ENCODE data around the gene CTDSP1.

The CTDSP1 gene

DNA sequence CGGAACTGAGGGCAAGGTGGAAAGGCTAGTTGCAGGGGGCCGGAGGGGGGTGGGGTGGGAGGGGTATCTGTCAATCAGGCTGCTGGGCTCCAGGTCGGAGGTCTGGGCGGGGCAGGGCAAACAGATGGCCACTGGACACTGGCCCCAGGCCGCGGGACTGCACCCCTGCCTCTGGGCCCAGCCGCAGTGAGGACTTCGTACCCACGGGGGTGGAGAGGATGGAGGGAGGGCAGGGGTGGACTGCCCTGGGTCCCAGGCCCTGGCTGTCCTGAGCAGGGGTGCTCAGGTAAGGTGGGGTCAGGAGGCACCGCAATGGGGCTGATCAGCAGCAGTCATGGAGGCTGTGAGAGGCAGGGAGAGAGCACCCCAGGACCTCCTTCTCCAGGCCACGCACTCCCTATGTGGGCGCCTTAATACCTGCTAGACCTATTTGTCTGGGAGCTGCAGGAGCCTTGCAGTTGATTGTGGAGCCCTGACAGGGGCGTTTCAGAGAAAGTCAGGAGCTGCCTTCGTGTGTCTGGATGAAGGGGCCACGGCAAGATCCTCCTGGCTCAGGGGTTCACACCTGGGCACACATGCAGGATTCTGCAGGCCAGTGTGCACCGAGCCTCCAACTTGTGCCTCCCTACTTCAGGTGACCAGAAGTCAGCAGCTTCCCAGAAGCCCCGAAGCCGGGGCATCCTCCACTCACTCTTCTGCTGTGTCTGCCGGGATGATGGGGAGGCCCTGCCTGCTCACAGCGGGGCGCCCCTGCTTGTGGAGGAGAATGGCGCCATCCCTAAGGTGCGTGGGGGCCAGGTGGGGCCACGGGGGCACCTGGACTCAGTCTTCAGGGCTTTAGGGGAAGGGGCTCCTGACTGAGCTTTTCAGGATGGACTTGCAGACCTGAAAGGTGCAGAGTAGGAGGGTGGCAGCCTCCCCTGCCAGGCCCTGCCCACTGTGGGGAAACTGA, 1.5 kb downstream of the CTDSP1 start:
- no peaks in the 10 kb centered on the region for H3K27me3 ChIP-seq
- H3K27ac ChIP-seq: peak overlapping the region; percentile 99
- H3K4me3 ChIP-seq (ENCODE audit: low read depth in 1 of 2, low read length in 1 of 2): peak overlapping the region; percentile 94 to 97
- H3K4me1 ChIP-seq (ENCODE audit: control insufficient read depth in 1 of 2, insufficient read depth in 1 of 2, low read depth in 1 of 2, low read length in 1 of 2): peaks cover 72 to 78% of the 10 kb centered on the region in 2 experiments
- no peak for TF ChIP-seq CTCF (IDR thresholded peaks at IDR 0.05)
- H3K9me3 ChIP-seq: no peaks in the 10 kb centered on the region
- peaks cover 49% of the 10 kb centered on the region for H3K36me3 ChIP-seq

- H3K4me1 ChIP-seq (ENCODE audit: control insufficient read depth in 1 of 2, insufficient read depth in 1 of 2, low read depth in 1 of 2, low read length in 1 of 2): peaks cover 70 to 77% of the 10 kb centered on the region in 2 experiments
Observed at GRCh38 chr2:218401890-218402289, 2.2 kb downstream of the CTDSP1 start.

DNA sequence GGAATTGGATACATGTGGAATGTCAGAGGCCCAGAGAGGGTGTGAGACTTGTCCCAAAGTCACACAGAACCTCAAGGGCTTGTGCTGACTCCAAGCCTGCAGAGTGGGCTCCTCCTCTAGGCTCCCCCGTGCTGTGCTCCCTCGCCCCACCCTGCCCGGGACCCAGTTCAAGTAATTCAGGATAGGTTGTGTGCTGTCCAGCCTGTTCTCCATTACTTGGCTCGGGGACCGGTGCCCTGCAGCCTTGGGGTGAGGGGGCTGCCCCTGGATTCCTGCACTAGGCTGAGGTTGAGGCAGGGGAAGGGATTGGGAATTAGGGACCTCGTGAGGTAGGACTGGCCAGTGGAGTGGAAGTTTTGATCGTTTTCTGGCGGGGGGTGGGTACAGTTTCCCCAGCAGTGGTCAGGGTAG, 2.8 kb downstream of the CTDSP1 start:
- Histone ChIP-seq H3K9me3 (no peaks in the 10 kb centered on the region), H3K4me3 (ENCODE audit: low read depth in 1 of 2, low read length in 1 of 2) (peak overlapping the region; percentile 94 to 97), H3K27me3 (no peaks in the 10 kb centered on the region), H3K27ac (peak overlapping the region; percentile 99), H3K4me1 (ENCODE audit: control insufficient read depth in 1 of 2, insufficient read depth in 1 of 2, low read depth in 1 of 2, low read length in 1 of 2) (peaks cover 70 to 77% of the 10 kb centered on the region in 2 experiments), H3K36me3 (peaks cover 46% of the 10 kb centered on the region)
- TF ChIP-seq CTCF (IDR thresholded peaks at IDR 0.05): no peak

More at GRCh38 chr2:218401890-218402289, 2.2 kb downstream of the CTDSP1 start:
- no peaks in the 10 kb centered on the region for H3K9me3 ChIP-seq
- H3K4me3 ChIP-seq (ENCODE audit: low read depth in 1 of 2, low read length in 1 of 2): peak overlapping the region; percentile 94 to 97
- peak; percentile 21 for TF ChIP-seq CTCF (IDR thresholded peaks at IDR 0.05)
- H3K36me3 ChIP-seq: peaks cover 46% of the 10 kb centered on the region
- H3K27me3 ChIP-seq: no peaks in the 10 kb centered on the region
- H3K27ac ChIP-seq: peak overlapping the region; percentile 99

DNA sequence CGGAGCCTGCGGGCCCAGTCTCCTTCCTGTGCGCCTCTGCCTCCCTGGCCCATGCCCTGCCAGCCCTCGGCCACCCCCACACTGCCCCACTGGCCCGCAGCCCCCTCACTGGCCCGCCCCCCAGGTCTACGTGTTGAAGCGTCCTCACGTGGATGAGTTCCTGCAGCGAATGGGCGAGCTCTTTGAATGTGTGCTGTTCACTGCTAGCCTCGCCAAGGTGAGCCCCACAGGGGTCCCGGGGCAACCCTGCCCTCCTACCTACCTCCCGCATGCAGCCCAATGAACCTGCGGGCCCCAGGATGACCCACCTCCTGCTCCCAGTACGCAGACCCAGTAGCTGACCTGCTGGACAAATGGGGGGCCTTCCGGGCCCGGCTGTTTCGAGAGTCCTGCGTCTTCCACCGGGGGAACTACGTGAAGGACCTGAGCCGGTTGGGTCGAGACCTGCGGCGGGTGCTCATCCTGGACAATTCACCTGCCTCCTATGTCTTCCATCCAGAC, 3.3 kb downstream of the CTDSP1 start:
- Histone ChIP-seq H3K27me3 (no peaks in the 10 kb centered on the region), H3K4me3 (ENCODE audit: low read depth in 1 of 2, low read length in 1 of 2) (peak overlapping the region in 1 of 2 experiments; percentile 94), H3K9me3 (no peaks in the 10 kb centered on the region), H3K27ac (peak overlapping the region; percentile 99), H3K4me1 (ENCODE audit: control insufficient read depth in 1 of 2, insufficient read depth in 1 of 2, low read depth in 1 of 2, low read length in 1 of 2) (peaks cover 70 to 77% of the 10 kb centered on the region in 2 experiments), H3K36me3 (peaks cover 46% of the 10 kb centered on the region)
- no peak for TF ChIP-seq CTCF (IDR thresholded peaks at IDR 0.05)

DNA sequence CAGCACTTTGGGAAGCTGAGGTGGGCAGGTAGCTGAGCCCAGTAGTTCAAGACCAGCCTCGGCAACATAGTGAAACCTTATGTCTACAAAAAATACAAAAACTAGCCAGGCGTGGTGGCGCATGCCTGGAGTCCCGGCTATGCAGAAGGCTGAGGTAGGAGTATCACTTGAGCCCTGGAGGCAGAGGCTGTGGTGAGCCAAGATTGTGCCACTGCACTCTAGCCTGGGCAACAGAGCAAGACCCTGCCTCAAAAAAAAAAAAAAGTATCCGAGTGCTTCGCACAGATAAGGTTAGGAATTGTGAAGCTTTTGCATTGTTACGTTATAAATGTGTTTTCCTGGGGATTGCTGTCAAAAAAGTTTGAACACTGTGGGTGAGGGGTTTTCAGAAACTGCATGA, 4.1 kb downstream of the CTDSP1 start:
- peak overlapping the region; percentile 12 to 32 for H3K4me3 ChIP-seq (ENCODE audit: low read depth in 1 of 2, low read length in 1 of 2)
- no peak for TF ChIP-seq CTCF (IDR thresholded peaks at IDR 0.05)
- H3K36me3 ChIP-seq: peaks cover 46% of the 10 kb centered on the region
- H3K27me3 ChIP-seq: no peaks in the 10 kb centered on the region
- H3K9me3 ChIP-seq: no peaks in the 10 kb centered on the region
- peak overlapping the region; percentile 99 for H3K27ac ChIP-seq
- peaks cover 72 to 75% of the 10 kb centered on the region in 2 experiments for H3K4me1 ChIP-seq (ENCODE audit: control insufficient read depth in 1 of 2, insufficient read depth in 1 of 2, low read depth in 1 of 2, low read length in 1 of 2)

Data from neutrophil (primary cell).